MM.1S (cell line): Measurements from ENCODE around the gene UST.

Source experiments
- EZH2 ChIP-seq: fragments of 300-600 bp; sonication (generic); optimal IDR thresholded peaks from 2 replicates; pipeline ENCODE3; 2017; ENCODE audit warnings: low read depth, mild to moderate bottlenecking, antibody characterized with exemption, low read length, mixed read lengths
- EZH2phosphoT487 ChIP-seq: fragments of 300-600 bp; sonication (generic); IDR thresholded peaks from 2 replicates; pipeline ENCODE4 v1.6.1; 2018; ENCODE audit warnings: antibody characterized with exemption, low read length
- TF ChIP-seq, protein P1 (sequence below): fragments of 300-600 bp; sonication (generic); IDR thresholded peaks from 2 replicates; pipeline ENCODE4 v1.5.1; 2016; ENCODE audit warnings: antibody characterized with exemption, low read length, mixed read lengths

- TF ChIP-seq EZH2 (no peak), EZH2phosphoT487 (no peak)
- TF ChIP-seq, protein P1, sequence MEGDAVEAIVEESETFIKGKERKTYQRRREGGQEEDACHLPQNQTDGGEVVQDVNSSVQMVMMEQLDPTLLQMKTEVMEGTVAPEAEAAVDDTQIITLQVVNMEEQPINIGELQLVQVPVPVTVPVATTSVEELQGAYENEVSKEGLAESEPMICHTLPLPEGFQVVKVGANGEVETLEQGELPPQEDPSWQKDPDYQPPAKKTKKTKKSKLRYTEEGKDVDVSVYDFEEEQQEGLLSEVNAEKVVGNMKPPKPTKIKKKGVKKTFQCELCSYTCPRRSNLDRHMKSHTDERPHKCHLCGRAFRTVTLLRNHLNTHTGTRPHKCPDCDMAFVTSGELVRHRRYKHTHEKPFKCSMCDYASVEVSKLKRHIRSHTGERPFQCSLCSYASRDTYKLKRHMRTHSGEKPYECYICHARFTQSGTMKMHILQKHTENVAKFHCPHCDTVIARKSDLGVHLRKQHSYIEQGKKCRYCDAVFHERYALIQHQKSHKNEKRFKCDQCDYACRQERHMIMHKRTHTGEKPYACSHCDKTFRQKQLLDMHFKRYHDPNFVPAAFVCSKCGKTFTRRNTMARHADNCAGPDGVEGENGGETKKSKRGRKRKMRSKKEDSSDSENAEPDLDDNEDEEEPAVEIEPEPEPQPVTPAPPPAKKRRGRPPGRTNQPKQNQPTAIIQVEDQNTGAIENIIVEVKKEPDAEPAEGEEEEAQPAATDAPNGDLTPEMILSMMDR = no peak
These were observed 325.2 kb downstream of the UST start for GRCh38 chr6:149071997-149072396.
